Trophoblast cell (in vitro differentiated cells and primary cell): ENCODE results near the gene ILF2. TPM values are rescaled to one million over a fixed set of nuclear protein-coding genes. Genes with fewer than 3 reads are reported as not detected.
"Not testable (repeated sequence)": the region's sequence is repeated elsewhere in the genome, so short reads cannot be mapped to it uniquely, and the experiment has no call there.

ENCODE experiments used
- DNase-seq, 2 donors: peaks; one replicate each; pipeline ENCODE4 v3.0.0-alpha.2; 2016
- H2AFZ ChIP-seq: 2 replicates; pipeline ENCODE4 v1.6.1; 2013; ENCODE audit warnings: low read length, moderate library complexity, mild to moderate bottlenecking; ENCODE audit not compliant: insufficient read depth, poor library complexity
- H2AK5ac ChIP-seq: 2 replicates; pipeline ENCODE4 v1.6.1; 2013; ENCODE audit warnings: mild to moderate bottlenecking, low read length
- H2BK120ac ChIP-seq: 2 replicates; pipeline ENCODE4 v1.6.1; 2013; ENCODE audit warnings: low read length, mild to moderate bottlenecking, moderate library complexity; ENCODE audit not compliant: insufficient read depth, poor library complexity
- H2BK12ac ChIP-seq: 2 replicates; pipeline ENCODE4 v1.6.1; 2013; ENCODE audit warnings: mild to moderate bottlenecking, low read length, moderate library complexity
- H2BK5ac ChIP-seq: 2 replicates; pipeline ENCODE4 v1.6.1; 2013; ENCODE audit warnings: low read length, low read depth, moderate library complexity, mild to moderate bottlenecking; ENCODE audit not compliant: poor library complexity
- H3K14ac ChIP-seq: 2 replicates; pipeline ENCODE4 v1.6.1; 2013; ENCODE audit warnings: mild to moderate bottlenecking, low read length
- H3K18ac ChIP-seq: 2 replicates; pipeline ENCODE4 v1.6.1; 2013; ENCODE audit warnings: mild to moderate bottlenecking, low read length
- H3K23ac ChIP-seq: 2 replicates; pipeline ENCODE4 v1.6.1; 2013; ENCODE audit warnings: low read length
- H3K27ac ChIP-seq: 2 replicates; pipeline ENCODE4 v1.5.1; 2013; ENCODE audit warnings: low read depth, mild to moderate bottlenecking, inconsistent platforms, low read length, moderate library complexity
- H3K27me3 ChIP-seq: 2 replicates; pipeline ENCODE4 v1.6.1; 2013; ENCODE audit warnings: inconsistent platforms, mild to moderate bottlenecking, low read length, moderate library complexity; ENCODE audit not compliant: insufficient read depth
- H3K36me3 ChIP-seq, 2 experiments: 1 replicate in 1 of 2; 2 replicates in 1 of 2; pipeline ENCODE4 v1.6.1; 2013; ENCODE audit warnings: low read length in 2 of 2, mild to moderate bottlenecking in 2 of 2, moderate library complexity in 1 of 2; ENCODE audit not compliant: insufficient read depth in 2 of 2, control insufficient read depth in 1 of 2
- H3K4ac ChIP-seq: 2 replicates; pipeline ENCODE4 v1.6.1; 2013; ENCODE audit warnings: low read depth, mild to moderate bottlenecking, low read length, moderate library complexity
- H3K4me1 ChIP-seq, 2 experiments: 1 replicate in 1 of 2; 2 replicates in 1 of 2; pipeline ENCODE4 v1.6.1; 2013; ENCODE audit warnings: low read length in 2 of 2, mild to moderate bottlenecking in 2 of 2, moderate library complexity in 1 of 2; ENCODE audit not compliant: insufficient read depth in 2 of 2, control insufficient read depth in 1 of 2
- H3K4me2 ChIP-seq: 2 replicates; pipeline ENCODE4 v1.6.1; 2013; ENCODE audit warnings: inconsistent platforms, mild to moderate bottlenecking, low read length, moderate library complexity
- H3K4me3 ChIP-seq: 2 replicates; pipeline ENCODE4 v1.5.1; 2013; ENCODE audit warnings: mild to moderate bottlenecking, low read depth, low read length, inconsistent platforms
- H3K79me1 ChIP-seq: one replicate; pipeline ENCODE4 v1.6.1; 2013; ENCODE audit warnings: low read length
- H3K79me2 ChIP-seq: 2 replicates; pipeline ENCODE4 v1.6.1; 2013; ENCODE audit warnings: low read length, mild to moderate bottlenecking; ENCODE audit not compliant: control insufficient read depth, insufficient read depth, poor library complexity
- H3K9ac ChIP-seq: 2 replicates; pipeline ENCODE4 v1.6.1; 2013; ENCODE audit warnings: mild to moderate bottlenecking, low read length
- H3K9me3 ChIP-seq: 2 replicates; pipeline ENCODE4 v1.6.1; 2013; ENCODE audit warnings: low read depth, mild to moderate bottlenecking, control low read depth, inconsistent platforms, low read length; ENCODE audit not compliant: insufficient read depth
- H4K12ac ChIP-seq: 2 replicates; pipeline ENCODE4 v1.6.1; 2013; ENCODE audit warnings: low read depth, mild to moderate bottlenecking, low read length, moderate library complexity
- H4K8ac ChIP-seq: 2 replicates; pipeline ENCODE4 v1.6.1; 2013; ENCODE audit warnings: low read depth, mild to moderate bottlenecking, low read length, moderate library complexity
- H4K91ac ChIP-seq: one replicate; pipeline ENCODE4 v1.6.1; 2013; ENCODE audit warnings: low read depth, mild to moderate bottlenecking, low read length, moderate library complexity
- WGBS: extraction: QIAGEN DNeasy Blood & Tissue Kit; methylation state at CpG from one replicate; pipeline ENCODE4 v1.1.7; 2013; ENCODE audit warnings: missing lambda C conversion rate; ENCODE audit not compliant: insufficient read length, insufficient coverage; ENCODE audit errors: extremely low coverage; 5-methylcytosine and 5-hydroxymethylcytosine counted together
- polyA plus RNA-seq: library from polyadenylated mRNA; stranded (reverse); fragments of 200-250 nt; gene quantifications from 2 replicates; pipeline ENCODE4 v1.2.3, GENCODE V29; 2013

ILF2 gene
- polyA plus RNA-seq = 244 and 253 TPM in 2 replicates

- Histone ChIP-seq H3K4ac (peak within 1 kb of the TSS; percentile 96), H3K79me1 (peaks cover 5% of the 10 kb centered on the region), H3K27me3 (no peaks in the 10 kb centered on the region), H3K27ac (peak within 1 kb of the TSS; percentile 32), H3K4me1 (peaks cover 0 to 2% of the 10 kb centered on the region in 2 experiments), H2BK120ac (peak within 1 kb of the TSS; percentile 19), H2AFZ (peak within 1 kb of the TSS; percentile 45), H4K8ac (peak within 1 kb of the TSS; percentile 85), H2AK5ac (peak within 1 kb of the TSS; percentile 73), H3K14ac (peak within 1 kb of the TSS; percentile 82), H2BK5ac (peak within 1 kb of the TSS; percentile 55), H4K91ac (peak within 1 kb of the TSS; percentile 88), H3K4me3 (peak within 1 kb of the TSS; percentile 92), H3K36me3 (peaks cover 25 to 29% of the 10 kb centered on the region in 2 experiments), H3K9ac (peak within 1 kb of the TSS; percentile 95), H3K23ac (no peak within 1 kb of the TSS), H3K4me2 (peak within 1 kb of the TSS; percentile 93), H2BK12ac (no peak within 1 kb of the TSS), H4K12ac (peak within 1 kb of the TSS; percentile 43), H3K79me2 (peaks cover 8% of the 10 kb centered on the region), H3K18ac (peak within 1 kb of the TSS; percentile 63), H3K9me3 (no peaks in the 10 kb centered on the region)
- peak; percentile 99 to 100 for DNase-seq
- no CpG with 5 or more reads among the region's 35 CpGs for WGBS
Observed at GRCh38 chr1:153670859-153671627, at the start of gene ILF2. Gene ILF2 (minus strand): TSS chr1:153670993. CDS start chr1:153670922, 71 bp downstream.

- H3K79me1 ChIP-seq = no peaks in the 10 kb centered on the region
- no CpG with 5 or more reads among the region's 3 CpGs for WGBS
Observed at GRCh38 chr1:153717330-153717729, 46.5 kb upstream of the ILF2 start.

DNA sequence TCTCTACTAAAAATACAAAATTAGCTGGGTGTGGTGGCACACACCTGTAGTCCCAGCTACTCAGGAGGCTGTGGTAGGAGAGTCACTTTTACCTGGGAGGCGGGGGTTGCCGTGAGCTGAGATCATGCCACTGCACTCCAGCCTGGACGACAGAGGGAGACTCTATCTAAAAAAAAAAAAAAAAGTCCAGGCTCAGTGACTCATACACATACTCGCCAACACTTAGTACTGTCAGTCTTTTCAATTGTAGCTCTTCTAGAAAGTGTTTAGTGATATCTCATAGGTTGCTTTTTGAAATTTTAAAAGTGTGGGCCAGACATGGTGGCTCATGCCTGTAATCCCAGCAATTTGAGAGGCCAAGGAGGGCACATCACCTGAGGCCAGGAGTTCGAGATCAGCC, 45.4 kb upstream of the ILF2 start:
- H3K23ac ChIP-seq, H3K4me1 ChIP-seq, H3K4ac ChIP-seq, H3K27ac ChIP-seq, H3K9me3 ChIP-seq, H4K8ac ChIP-seq, H3K4me2 ChIP-seq, H2BK120ac ChIP-seq, H2AK5ac ChIP-seq, H3K27me3 ChIP-seq, H3K4me3 ChIP-seq, H2AFZ ChIP-seq, H3K14ac ChIP-seq, H3K36me3 ChIP-seq, H2BK12ac ChIP-seq, H2BK5ac ChIP-seq, H3K9ac ChIP-seq, H3K18ac ChIP-seq, H4K12ac ChIP-seq, H3K79me2 ChIP-seq, H4K91ac ChIP-seq, H3K79me1 ChIP-seq: not testable (repeated sequence)
- peak; percentile 33 to 58 for DNase-seq
- WGBS = no CpG with 5 or more reads among the region's 5 CpGs

More at GRCh38 chr1:153717330-153717729, 46.5 kb upstream of the ILF2 start:
- Histone ChIP-seq H2BK12ac (no peak overlapping the region), H2AFZ (no peak overlapping the region), H4K8ac (no peak overlapping the region), H4K91ac (no peak overlapping the region), H3K36me3 (no peaks in the 10 kb centered on the region), H3K4me3 (no peak overlapping the region), H3K23ac (no peak overlapping the region), H3K9me3 (peaks cover 1% of the 10 kb centered on the region), H3K4me1 (no peaks in the 10 kb centered on the region), H2BK5ac (no peak overlapping the region), H3K27ac (no peak overlapping the region), H3K9ac (no peak overlapping the region), H4K12ac (no peak overlapping the region), H2AK5ac (no peak overlapping the region), H3K14ac (no peak overlapping the region), H3K4me2 (no peak overlapping the region), H3K27me3 (no peaks in the 10 kb centered on the region), H3K4ac (no peak overlapping the region), H3K79me2 (no peaks in the 10 kb centered on the region), H2BK120ac (no peak overlapping the region), H3K18ac (no peak overlapping the region)
- no peak for DNase-seq

GRCh38 chr1:153711026-153711425, 40.2 kb upstream of the ILF2 start:
- Histone ChIP-seq H3K4me2 (no peak overlapping the region), H4K12ac (no peak overlapping the region), H3K14ac (no peak overlapping the region), H3K36me3 (no peaks in the 10 kb centered on the region), H3K4me3 (no peak overlapping the region), H2BK12ac (no peak overlapping the region), H3K9me3 (peaks cover 1% of the 10 kb centered on the region), H2AK5ac (no peak overlapping the region), H3K4ac (no peak overlapping the region), H3K27me3 (no peaks in the 10 kb centered on the region), H3K79me2 (no peaks in the 10 kb centered on the region), H2BK120ac (no peak overlapping the region), H3K18ac (no peak overlapping the region), H3K4me1 (peaks cover 0 to 4% of the 10 kb centered on the region in 2 experiments), H3K23ac (no peak overlapping the region), H4K91ac (no peak overlapping the region), H2BK5ac (no peak overlapping the region), H2AFZ (no peak overlapping the region), H3K9ac (no peak overlapping the region), H3K27ac (no peak overlapping the region), H4K8ac (no peak overlapping the region), H3K79me1 (no peaks in the 10 kb centered on the region)
- WGBS = no CpG with 5 or more reads among the region's 7 CpGs
- DNase-seq = no peak
